ENCODE measurements around the gene INAVA.

The INAVA gene, protein sequence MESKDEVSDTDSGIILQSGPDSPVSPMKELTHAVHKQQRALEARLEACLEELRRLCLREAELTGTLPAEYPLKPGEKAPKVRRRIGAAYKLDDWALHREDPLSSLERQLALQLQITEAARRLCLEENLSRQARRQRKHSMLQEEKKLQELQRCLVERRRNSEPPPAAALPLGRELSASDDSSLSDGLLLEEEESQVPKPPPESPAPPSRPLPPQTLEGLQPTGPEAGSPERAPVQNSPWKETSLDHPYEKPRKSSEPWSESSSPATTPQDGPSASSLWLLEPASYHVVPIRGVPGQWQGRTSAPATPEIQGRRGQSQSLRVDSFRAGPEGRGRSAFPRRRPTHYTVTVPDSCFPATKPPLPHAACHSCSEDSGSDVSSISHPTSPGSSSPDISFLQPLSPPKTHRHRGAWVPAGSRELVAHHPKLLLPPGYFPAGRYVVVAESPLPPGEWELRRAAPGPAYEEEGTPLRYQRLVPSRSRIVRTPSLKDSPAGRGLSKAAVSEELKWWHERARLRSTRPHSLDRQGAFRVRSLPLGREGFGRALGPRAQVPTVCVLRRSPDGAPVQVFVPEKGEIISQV
- 0.26 to 2.0 reads per million in 2 donors for total RNA-seq

GRCh38 chr1:200894712-200895442 is at the start of gene INAVA:
TSS of gene INAVA (plus strand) at chr1:200894900. CDS start at chr1:200898401, 3,501 bp downstream.
- DNase-seq: no peak

DNA sequence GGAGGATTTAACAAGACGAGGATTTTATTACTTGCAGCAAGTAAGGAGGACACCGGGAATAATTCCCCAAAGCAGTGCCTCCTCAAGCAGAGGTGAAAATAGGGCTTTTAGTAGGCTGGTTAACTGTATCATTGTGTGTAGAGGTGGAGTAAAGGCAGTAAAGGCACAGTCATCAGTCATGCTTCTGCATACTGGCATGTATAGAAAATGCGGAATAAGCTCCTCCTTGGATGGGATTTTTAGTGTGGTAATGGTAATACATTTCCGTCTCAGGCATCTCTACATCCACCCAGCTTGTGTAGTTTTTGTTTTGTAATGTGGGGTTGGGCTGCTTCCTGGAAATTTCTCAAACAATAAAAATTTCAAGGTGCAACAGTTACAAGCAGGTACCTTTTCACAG is 49.3 kb upstream of the INAVA start:
- no peak for DNase-seq

- DNase-seq: no peak
Measured at GRCh38 chr1:200846398-200846797, 48.3 kb upstream of the INAVA start.

DNA sequence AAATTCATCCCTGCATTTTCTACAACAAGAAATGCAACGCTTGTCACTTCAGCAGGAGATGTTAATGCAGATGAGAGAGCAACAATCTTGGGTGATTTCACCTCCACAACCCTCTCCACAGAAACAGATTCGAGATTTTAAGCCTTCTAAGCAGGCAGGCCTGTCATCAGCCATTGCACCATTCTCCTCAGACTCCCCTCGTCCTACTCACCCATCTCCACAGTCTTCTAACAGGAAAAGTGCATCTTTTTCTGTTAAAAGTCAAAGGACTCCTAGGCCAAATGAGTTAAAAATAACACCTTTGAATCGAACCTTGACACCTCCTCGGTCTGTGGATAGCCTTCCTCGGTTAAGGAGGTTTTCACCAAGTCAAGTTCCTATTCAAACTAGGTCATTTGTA is 45.3 kb upstream of the INAVA start:
- no peak for DNase-seq

GRCh38 chr1:200850554-200850953 is 44.1 kb upstream of the INAVA start:
- no peak for DNase-seq

- no peak for DNase-seq
Measured at GRCh38 chr1:200856716-200857357, 37.9 kb upstream of the INAVA start.

DNA sequence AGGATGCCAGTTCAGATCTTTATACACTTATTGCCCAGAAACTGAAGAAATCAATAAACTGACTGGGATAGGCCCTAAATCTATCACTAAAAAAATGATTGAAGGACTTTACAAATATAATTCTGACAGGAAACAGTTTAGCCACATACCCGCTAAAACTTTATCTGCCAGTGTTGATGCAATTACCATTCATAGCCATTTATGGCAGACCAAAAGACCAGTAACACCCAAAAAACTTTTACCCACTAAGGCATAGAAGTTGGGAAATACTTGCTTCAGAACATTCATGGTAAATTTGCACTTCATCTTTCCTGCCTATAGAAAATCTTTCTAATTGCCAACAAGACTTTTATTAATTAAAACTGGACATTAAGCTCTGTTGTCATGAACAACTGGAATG is 36.9 kb upstream of the INAVA start:
- no peak for DNase-seq

DNA sequence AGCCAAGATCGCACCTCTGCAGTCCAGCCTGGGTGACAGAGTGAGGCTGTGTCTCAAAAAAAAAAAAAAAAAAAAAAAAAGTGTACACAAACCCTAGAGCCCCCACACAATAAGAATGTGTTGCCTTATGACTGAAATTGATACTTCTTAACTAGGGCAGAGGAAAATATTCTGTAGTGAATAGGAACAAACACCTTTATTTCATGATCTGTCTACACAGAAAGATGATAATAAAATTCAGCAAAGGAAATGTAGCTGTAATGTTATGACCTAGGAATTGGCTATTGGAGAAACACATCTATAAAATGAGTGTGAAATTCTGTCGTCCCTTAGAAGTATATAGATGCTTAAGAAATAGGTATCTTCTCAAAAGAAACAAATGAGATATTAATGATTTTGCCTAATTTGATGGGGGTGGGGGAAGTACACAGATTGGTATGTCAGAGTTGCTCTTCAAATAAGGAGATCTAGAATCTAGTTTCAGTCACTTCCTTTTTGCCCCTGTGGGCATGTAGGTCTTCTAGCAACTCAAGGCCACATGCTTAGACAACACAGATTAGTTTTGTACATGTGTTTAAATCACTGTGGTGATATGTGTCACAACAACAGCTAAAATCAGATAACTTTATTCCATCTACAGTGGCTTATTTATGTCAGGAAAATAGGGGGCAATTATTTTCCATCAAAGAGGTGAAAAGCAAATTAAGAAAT is 32.6 kb upstream of the INAVA start:
- DNase-seq: no peak

GRCh38 chr1:200862713-200863415 is 31.8 kb upstream of the INAVA start:
- no peak for DNase-seq

GRCh38 chr1:200866116-200866515 is 28.6 kb upstream of the INAVA start:
- DNase-seq: no peak

DNA sequence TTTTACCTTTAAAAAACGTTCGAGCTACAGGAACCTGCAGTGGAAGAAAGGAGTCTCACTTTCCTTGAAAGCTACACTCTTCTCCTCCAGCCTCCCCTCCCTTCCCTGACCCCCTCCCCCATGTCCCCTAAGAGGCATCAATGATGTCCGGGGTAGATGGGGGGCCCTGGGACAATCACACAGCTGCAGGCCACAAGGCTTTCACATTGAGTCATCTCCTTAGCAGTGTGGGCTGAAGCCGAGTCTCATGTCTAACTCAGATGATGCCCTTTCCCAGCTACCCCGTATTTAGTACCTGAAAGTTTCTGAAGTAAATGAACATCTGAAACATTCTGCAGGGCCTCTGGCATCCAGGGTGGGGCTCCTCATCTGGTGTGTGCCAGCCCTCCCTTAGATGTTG is 28.2 kb upstream of the INAVA start:
- DNase-seq: no peak

GRCh38 chr1:200867018-200867811 is 27.5 kb upstream of the INAVA start:
- no peak for DNase-seq

GRCh38 chr1:200869376-200869752 is 25.3 kb upstream of the INAVA start:
- DNase-seq: no peak

- DNase-seq: no peak
Measured at GRCh38 chr1:200869753-200870391, 24.8 kb upstream of the INAVA start.

- DNase-seq: no peak
Measured at GRCh38 chr1:200872446-200873115, 22.1 kb upstream of the INAVA start, which contains the start of gene GPR25. TSS of gene GPR25 (plus strand) at chr1:200872981. CDS start at chr1:200873038, 57 bp downstream.

GRCh38 chr1:200873116-200873670 is 21.5 kb upstream of the INAVA start:
- DNase-seq: no peak

GRCh38 chr1:200873671-200874397 is 20.9 kb upstream of the INAVA start:
- DNase-seq: no peak

DNA sequence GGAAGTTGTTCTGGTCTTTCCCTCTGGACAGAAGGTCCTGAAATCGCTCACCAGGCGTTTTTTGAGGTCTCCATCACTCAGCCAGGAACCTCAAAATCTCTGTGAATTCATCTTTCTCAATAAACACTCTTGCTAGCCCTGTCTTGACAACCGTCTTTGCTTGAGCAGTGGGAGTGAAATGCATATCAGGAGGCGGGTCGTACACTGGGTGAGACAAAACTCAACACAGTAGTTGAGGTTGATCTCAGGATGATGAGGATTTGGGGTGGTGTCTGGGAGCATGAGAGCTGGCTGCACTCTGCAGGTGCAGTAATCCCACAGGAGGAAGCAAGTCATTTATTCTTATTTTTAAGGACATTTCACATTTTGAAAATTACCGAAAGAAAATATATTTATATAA is 20.0 kb upstream of the INAVA start:
- no peak for DNase-seq

DNA sequence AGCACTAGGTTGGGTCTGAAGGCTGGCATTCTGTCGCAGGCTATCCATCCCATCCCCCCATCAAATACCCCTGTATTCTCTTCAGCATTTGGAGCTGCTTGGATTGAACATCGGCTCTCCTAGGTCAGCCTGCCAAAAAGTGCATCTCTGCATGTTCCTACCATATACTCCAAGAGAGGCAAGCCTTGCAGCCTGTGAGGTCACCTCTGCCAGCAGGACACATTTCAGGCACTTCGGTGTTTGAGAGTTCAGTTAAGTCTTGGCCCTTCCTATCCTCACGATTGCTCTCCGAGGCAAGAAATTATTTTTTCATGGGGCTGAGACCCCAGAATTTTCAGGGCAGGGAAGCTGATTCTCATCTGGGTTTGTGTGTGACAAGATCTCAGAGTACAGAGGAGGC is 19.3 kb upstream of the INAVA start:
- no peak for DNase-seq

Data from activated gamma-delta T cell (primary cell).